Measurements from ENCODE around the gene RER1. TPM values are rescaled to one million over a fixed set of nuclear protein-coding genes. Genes with fewer than 3 reads are reported as not detected.

Gene RER1
- total and polyA plus RNA-seq, 9 donors = 51.0 to 224 (median 99.0) TPM

- H3K27ac ChIP-seq = no peak overlapping the region
- intact Hi-C loops (cut with DNase I) = no loop called here
- WGBS, 3 donors = 39 to 56% (median 46%) methylated on average over 12 to 13 of the region's 13 CpGs
- TF ChIP-seq CTCF (IDR thresholded peaks at IDR 0.05) (no peak), POLR2A (IDR thresholded peaks at IDR 0.05) (no peak), EP300 (IDR thresholded peaks at IDR 0.05) (no peak)
- no peaks in the 10 kb centered on the region for H3K4me1 ChIP-seq (ENCODE audit: insufficient read depth)
- H3K9me3 ChIP-seq = no peaks in the 10 kb centered on the region
- no peak for DNase-seq
- H3K27me3 ChIP-seq = no peaks in the 10 kb centered on the region
- H3K4me3 ChIP-seq = no peak overlapping the region
- H3K36me3 ChIP-seq = no peaks in the 10 kb centered on the region
Observed at GRCh38 chr1:2441746-2442145, 50.1 kb downstream of the RER1 start.

- DNase-seq = no peak
- Histone ChIP-seq H3K4me1 (ENCODE audit: insufficient read depth) (no peaks in the 10 kb centered on the region), H3K9me3 (no peaks in the 10 kb centered on the region), H3K4me3 (no peak overlapping the region), H3K36me3 (no peaks in the 10 kb centered on the region), H3K27me3 (no peaks in the 10 kb centered on the region), H3K27ac (no peak overlapping the region)
- 14 to 37% (median 17%) methylated on average over 6 of the region's 6 CpGs for WGBS, 3 donors
- intact Hi-C loops (cut with DNase I) = no loop called here
- TF ChIP-seq CTCF (IDR thresholded peaks at IDR 0.05) (no peak), POLR2A (IDR thresholded peaks at IDR 0.05) (no peak), EP300 (IDR thresholded peaks at IDR 0.05) (no peak)
Observed at GRCh38 chr1:2442661-2443060, 51.0 kb downstream of the RER1 start.

- Histone ChIP-seq H3K4me1 (ENCODE audit: insufficient read depth) (no peaks in the 10 kb centered on the region), H3K27me3 (no peaks in the 10 kb centered on the region), H3K36me3 (no peaks in the 10 kb centered on the region), H3K4me3 (no peak overlapping the region), H3K9me3 (no peaks in the 10 kb centered on the region), H3K27ac (no peak overlapping the region)
- WGBS, 3 donors = 1% methylated on average over 39 to 107 of the region's 107 CpGs
- intact Hi-C loops (cut with DNase I) = no loop called here
- TF ChIP-seq CTCF (IDR thresholded peaks at IDR 0.05) (no peak), EP300 (IDR thresholded peaks at IDR 0.05) (no peak), POLR2A (IDR thresholded peaks at IDR 0.05) (no peak)
- DNase-seq = no peak
Observed at GRCh38 chr1:2443277-2444137, 51.9 kb downstream of the RER1 start.

GRCh38 chr1:2444138-2444591, 52.5 kb downstream of the RER1 start:
- no peaks in the 10 kb centered on the region for H3K9me3 ChIP-seq
- H3K4me3 ChIP-seq = no peak overlapping the region
- no peak for DNase-seq
- H3K36me3 ChIP-seq = no peaks in the 10 kb centered on the region
- TF ChIP-seq POLR2A (IDR thresholded peaks at IDR 0.05) (no peak), CTCF (IDR thresholded peaks at IDR 0.05) (no peak)
- WGBS, 3 donors = 31 to 52% (median 34%) methylated on average over 8 to 27 of the region's 27 CpGs
- no peak overlapping the region for H3K27ac ChIP-seq
- no peaks in the 10 kb centered on the region for H3K27me3 ChIP-seq
- intact Hi-C loops (cut with DNase I) = no loop called here
- H3K4me1 ChIP-seq (ENCODE audit: insufficient read depth) = no peaks in the 10 kb centered on the region
